ENCODE data around the gene NHLRC2. TPM values are rescaled to one million over a fixed set of nuclear protein-coding genes. Genes with fewer than 3 reads are reported as not detected.
A peak's percentile ranks its signal among the peaks of the same experiment; 100 is the strongest.

The NHLRC2 gene
- total and polyA plus RNA-seq, 10 of the 15 experiments (the other 5 are each of a cell fraction or from before 2014, with no cell fraction given), result 1.9 to 31.3 (median 15.9) TPM

GRCh38 chr10:113928830-113929229 is 74.4 kb downstream of the NHLRC2 start:
- H3K4me1 ChIP-seq (ENCODE audit: control insufficient read depth, insufficient read depth, low read length), result no peaks in the 10 kb centered on the region; the same call in 1 of the 2 replicates
- ChIA-PET POLR2A (interaction anchor here (1.5 kb wide), 1 partner anchor 32 kb away, joined by 5 read pairs; no protein-coding TSS in a partner anchor), SMC1A (ENCODE audit: uncharacterized antibody, unreplicated experiment) (interaction anchor here (0.6 to 2.8 kb wide), 9 partner anchors 8 to 174 kb away, joined by 3 to 12 read pairs (median 3); no protein-coding TSS in a partner anchor), RAD21 (ENCODE audit: unreplicated experiment) (no interaction called here), CTCF (interaction anchor here (1.1 to 2.3 kb wide), 3 partner anchors 10 to 205 kb away, joined by 3 to 6 read pairs (median 4); no protein-coding TSS in a partner anchor)
- no peak overlapping the region for H3K4me3 ChIP-seq
- H3K36me3 ChIP-seq (ENCODE audit: control insufficient read depth in 2 of 2, insufficient read depth in 2 of 2, low read length in 1 of 2), result no peaks in the 10 kb centered on the region
- DNase-seq (ENCODE audit: low read depth, low spot score) (no peak), FAIRE-seq (no peak), ATAC-seq (peak; percentile 56)
- no peak overlapping the region for H3K27ac ChIP-seq (ENCODE audit: control insufficient read depth, insufficient read depth)
- H3K9ac ChIP-seq (ENCODE audit: control insufficient read depth, insufficient read depth, low read length), result no peak overlapping the region
- no TSS peak for BruUV-seq (replicated peaks)
- no peaks in the 10 kb centered on the region for H3K27me3 ChIP-seq (replicated peaks in 1 of 2; ENCODE audit: control insufficient read depth in 2 of 2, insufficient read depth in 2 of 2, low read length in 1 of 2)
- TF ChIP-seq E2F8 (IDR thresholded peaks at IDR 0.05; ENCODE audit: low read depth, partially characterized antibody) (no peak), BCLAF1 (IDR thresholded peaks at IDR 0.05) (no peak), SP1 (IDR thresholded peaks at IDR 0.05; ENCODE audit: low read depth, low read length) (no peak), FOXK2 (IDR thresholded peaks at IDR 0.05) (no peak), SREBF1 (IDR thresholded peaks at IDR 0.05; ENCODE audit: low read length) (no peak), GATAD2B (conservative IDR thresholded peaks at IDR 0.05; ENCODE audit: low read depth) (no peak), EED (IDR thresholded peaks at IDR 0.05; ENCODE audit: low read depth) (no peak), CHD1 (IDR thresholded peaks at IDR 0.05; ENCODE audit: low read depth, low read length) (no peak), NFIC (IDR thresholded peaks at IDR 0.05; ENCODE audit: low read depth, low read length) (no peak), TARDBP (IDR thresholded peaks at IDR 0.05; ENCODE audit: borderline replicate concordance) (no peak), SIX5 (IDR thresholded peaks at IDR 0.05; ENCODE audit: low read depth, low read length, severe bottlenecking) (no peak)
- H3K79me2 ChIP-seq (ENCODE audit: control insufficient read depth, insufficient read depth, low read length), result no peaks in the 10 kb centered on the region
- H3K9me3 ChIP-seq (replicated peaks; ENCODE audit: control insufficient read depth, insufficient read depth, low read length), result peaks cover 5% of the 10 kb centered on the region
- H3K4me2 ChIP-seq (ENCODE audit: control insufficient read depth, insufficient read depth), result no peak overlapping the region
- in situ Hi-C loops (cut with MboI), result no loop called here
- intact Hi-C loops (cut with micrococcal nuclease; ENCODE audit: unreplicated experiment), result no loop called here
- no peaks in the 10 kb centered on the region for H4K20me1 ChIP-seq (ENCODE audit: control insufficient read depth, insufficient read depth)
- H2AFZ ChIP-seq (ENCODE audit: control insufficient read depth, low read depth, low read length), result no peak overlapping the region
